ENCODE measurements around the gene PCSK2.

The PCSK2 gene

GRCh38 chr20:17287998-17288397, 61.2 kb downstream of the PCSK2 start:
- no peak for TF ChIP-seq CTCF (IDR thresholded peaks at IDR 0.05; ENCODE audit: borderline replicate concordance, insufficient read depth, low read depth, low read length)
- H3K4me3 ChIP-seq (ENCODE audit: low read depth, low read length) = no peak overlapping the region

- no peak for TF ChIP-seq CTCF (IDR thresholded peaks at IDR 0.05; ENCODE audit: borderline replicate concordance, insufficient read depth, low read depth, low read length)
- H3K4me3 ChIP-seq (ENCODE audit: low read depth, low read length) = no peak overlapping the region
Measured at GRCh38 chr20:17295151-17295726, 68.4 kb downstream of the PCSK2 start.

GRCh38 chr20:17295991-17296390, 69.2 kb downstream of the PCSK2 start:
- no peak for TF ChIP-seq CTCF (IDR thresholded peaks at IDR 0.05; ENCODE audit: borderline replicate concordance, insufficient read depth, low read depth, low read length)
- no peak overlapping the region for H3K4me3 ChIP-seq (ENCODE audit: low read depth, low read length)

- no peak overlapping the region for H3K4me3 ChIP-seq (ENCODE audit: low read depth, low read length)
- TF ChIP-seq CTCF (IDR thresholded peaks at IDR 0.05; ENCODE audit: borderline replicate concordance, insufficient read depth, low read depth, low read length) = no peak
Measured at GRCh38 chr20:17298171-17298570, 71.3 kb downstream of the PCSK2 start.

GRCh38 chr20:17298751-17299150, 71.9 kb downstream of the PCSK2 start:
- no peak for TF ChIP-seq CTCF (IDR thresholded peaks at IDR 0.05; ENCODE audit: borderline replicate concordance, insufficient read depth, low read depth, low read length)
- H3K4me3 ChIP-seq (ENCODE audit: low read depth, low read length) = no peak overlapping the region

- no peak for TF ChIP-seq CTCF (IDR thresholded peaks at IDR 0.05; ENCODE audit: borderline replicate concordance, insufficient read depth, low read depth, low read length)
Measured at GRCh38 chr20:17300113-17300512, 73.3 kb downstream of the PCSK2 start.

GRCh38 chr20:17304774-17305173, 77.9 kb downstream of the PCSK2 start:
- TF ChIP-seq CTCF (IDR thresholded peaks at IDR 0.05; ENCODE audit: borderline replicate concordance, insufficient read depth, low read depth, low read length) = no peak
- no peak overlapping the region for H3K4me3 ChIP-seq (ENCODE audit: low read depth, low read length)

More at GRCh38 chr20:17300113-17300512, 73.3 kb downstream of the PCSK2 start:
- no peak overlapping the region for H3K4me3 ChIP-seq (ENCODE audit: low read depth, low read length)
